ENCODE data around the gene SYNGAP1.
"Not testable (repeated sequence)": the region's sequence is repeated elsewhere in the genome, so short reads cannot be mapped to it uniquely, and the experiment has no call there.

SYNGAP1 gene

GRCh38 chr6:33419580-33420490, at the start of gene SYNGAP1:
Gene SYNGAP1 (plus strand): TSS chr6:33420065. CDS start chr6:33420265, 200 bp downstream.
- no peak for DNase-seq (ENCODE audit: low spot score)

- DNase-seq (ENCODE audit: low spot score): not testable (repeated sequence)
These were observed 48.0 kb upstream of the SYNGAP1 start for GRCh38 chr6:33371901-33372300.

DNA sequence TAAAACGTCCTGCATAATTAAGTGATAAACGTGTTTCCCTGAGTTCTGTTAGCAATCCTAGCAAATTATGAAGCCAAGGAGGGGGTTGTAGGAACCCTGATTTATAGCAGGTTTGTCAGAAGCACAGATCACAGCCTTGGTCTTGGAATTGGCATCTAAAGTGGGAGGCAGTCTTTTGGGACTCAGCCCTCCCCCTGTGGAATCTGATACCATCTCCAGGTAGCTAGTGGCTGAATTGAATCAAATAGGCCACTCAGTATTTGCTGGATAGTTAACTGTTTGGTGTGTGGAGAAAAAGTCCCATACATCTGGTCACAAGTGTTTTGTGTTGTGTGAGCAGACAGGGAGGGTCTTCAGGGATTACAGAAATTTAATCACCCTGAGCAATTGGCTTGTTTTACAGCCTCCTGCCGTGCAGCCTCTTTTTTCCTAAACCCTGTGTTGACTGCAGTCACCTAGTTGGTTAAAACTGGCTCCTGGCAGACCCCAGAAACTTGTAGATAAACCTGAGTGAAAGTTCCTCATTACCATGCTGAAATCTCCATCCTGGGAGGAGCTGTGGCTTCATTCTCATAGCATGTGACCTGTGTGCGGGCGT, 47.2 kb upstream of the SYNGAP1 start:
- DNase-seq (ENCODE audit: low spot score): no peak

GRCh38 chr6:33373960-33374910, 45.6 kb upstream of the SYNGAP1 start:
- DNase-seq (ENCODE audit: low spot score): no peak

DNA sequence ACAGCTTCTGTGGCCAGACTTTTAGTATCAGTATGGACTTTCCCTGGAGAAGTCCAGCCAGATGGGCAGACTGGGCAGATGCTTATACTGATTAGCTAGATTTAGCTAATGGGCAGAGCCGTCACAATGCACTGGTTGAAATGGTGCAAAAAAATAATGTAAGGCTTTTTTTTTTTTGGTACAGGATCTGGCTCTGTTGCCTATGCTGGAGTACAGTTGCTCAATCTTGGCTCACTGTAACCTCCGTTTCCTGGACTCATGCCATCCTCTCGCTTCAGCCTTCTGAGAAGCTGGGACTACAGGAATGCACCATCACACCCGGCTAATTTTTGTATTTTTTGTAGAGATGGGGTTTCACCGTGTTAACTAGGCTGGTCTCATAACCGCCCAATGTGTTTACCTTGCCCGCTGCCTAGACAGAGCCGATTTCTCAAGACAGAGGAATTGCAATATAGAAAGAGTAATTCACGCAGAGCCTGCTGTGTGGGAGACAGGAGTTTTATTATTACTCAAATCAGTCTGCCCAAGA, 44.7 kb upstream of the SYNGAP1 start:
- DNase-seq (ENCODE audit: low spot score): no peak

DNA sequence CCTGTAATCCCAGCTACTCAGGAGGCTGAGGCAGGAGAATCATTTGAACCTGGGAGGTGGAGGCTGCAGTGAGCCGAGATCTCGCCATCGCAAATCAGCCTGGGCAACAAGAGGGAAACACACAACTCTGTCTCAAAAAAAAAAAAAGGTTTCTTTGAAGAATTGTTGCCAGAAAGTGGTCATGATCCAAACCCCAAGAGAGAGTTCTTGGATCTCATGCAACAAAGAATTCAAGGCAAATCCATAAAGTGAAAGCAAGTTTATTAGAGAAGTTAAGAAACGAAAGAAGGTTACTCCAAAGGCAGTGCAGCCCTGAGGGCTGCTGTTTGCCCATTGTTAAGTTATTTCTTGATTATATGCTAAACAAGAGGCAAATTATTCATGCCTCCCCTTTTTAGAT, 42.7 kb upstream of the SYNGAP1 start:
- DNase-seq (ENCODE audit: low spot score): no peak

- not testable (repeated sequence) for DNase-seq (ENCODE audit: low spot score)
These were observed 40.7 kb upstream of the SYNGAP1 start for GRCh38 chr6:33379184-33379583.

- no peak for DNase-seq (ENCODE audit: low spot score)
These were observed 39.4 kb upstream of the SYNGAP1 start for GRCh38 chr6:33380272-33380981.

GRCh38 chr6:33383427-33384185, 36.3 kb upstream of the SYNGAP1 start:
- DNase-seq (ENCODE audit: low spot score): no peak

DNA sequence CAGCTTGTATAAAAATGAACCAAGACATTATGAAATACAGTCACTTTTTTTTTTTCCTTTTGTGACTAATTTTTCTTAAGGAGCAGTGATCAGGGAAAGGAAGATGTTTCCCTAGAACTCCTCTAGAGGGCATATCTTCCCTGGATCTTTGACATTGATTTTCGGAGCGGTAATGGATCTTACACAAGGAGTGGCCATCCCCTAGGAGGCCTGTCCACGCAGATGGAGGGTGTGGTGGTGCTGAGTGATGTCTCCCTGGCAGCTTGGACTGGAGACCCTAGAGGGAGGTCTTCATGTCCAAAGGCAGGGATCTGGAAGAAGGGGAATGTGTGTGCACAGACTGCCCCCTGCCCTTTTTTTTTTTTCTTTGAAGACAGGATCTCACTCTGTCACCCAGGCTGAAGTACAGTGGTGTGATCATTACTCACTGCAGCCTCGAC, 35.3 kb upstream of the SYNGAP1 start:
- DNase-seq (ENCODE audit: low spot score): no peak

- DNase-seq (ENCODE audit: low spot score): no peak
These were observed 29.7 kb upstream of the SYNGAP1 start for GRCh38 chr6:33390173-33390572.

DNA sequence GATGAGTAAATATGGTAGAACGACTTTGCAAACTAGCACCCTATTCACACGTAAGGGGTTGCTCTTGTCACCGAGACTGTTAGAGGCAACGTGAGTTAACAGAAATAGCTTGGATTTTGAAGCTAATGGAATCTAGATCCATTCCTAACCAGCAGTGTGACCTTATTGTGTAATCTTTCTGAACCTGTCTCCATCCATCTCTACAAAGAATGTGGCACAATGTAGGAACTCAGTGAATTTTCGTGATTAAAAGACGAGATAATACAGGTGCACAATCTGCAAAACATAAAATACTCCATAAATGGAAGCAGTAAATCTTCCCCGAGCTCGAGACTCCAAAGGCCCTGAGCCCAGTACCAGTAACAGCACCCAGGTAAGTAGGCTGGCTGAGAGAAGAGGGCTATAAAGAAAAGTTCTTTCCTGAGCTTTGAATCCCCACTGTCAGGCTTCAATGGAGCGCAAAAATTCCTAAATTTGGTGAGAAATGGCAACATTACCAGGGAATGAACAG, 29.0 kb upstream of the SYNGAP1 start:
- no peak for DNase-seq (ENCODE audit: low spot score)

DNA sequence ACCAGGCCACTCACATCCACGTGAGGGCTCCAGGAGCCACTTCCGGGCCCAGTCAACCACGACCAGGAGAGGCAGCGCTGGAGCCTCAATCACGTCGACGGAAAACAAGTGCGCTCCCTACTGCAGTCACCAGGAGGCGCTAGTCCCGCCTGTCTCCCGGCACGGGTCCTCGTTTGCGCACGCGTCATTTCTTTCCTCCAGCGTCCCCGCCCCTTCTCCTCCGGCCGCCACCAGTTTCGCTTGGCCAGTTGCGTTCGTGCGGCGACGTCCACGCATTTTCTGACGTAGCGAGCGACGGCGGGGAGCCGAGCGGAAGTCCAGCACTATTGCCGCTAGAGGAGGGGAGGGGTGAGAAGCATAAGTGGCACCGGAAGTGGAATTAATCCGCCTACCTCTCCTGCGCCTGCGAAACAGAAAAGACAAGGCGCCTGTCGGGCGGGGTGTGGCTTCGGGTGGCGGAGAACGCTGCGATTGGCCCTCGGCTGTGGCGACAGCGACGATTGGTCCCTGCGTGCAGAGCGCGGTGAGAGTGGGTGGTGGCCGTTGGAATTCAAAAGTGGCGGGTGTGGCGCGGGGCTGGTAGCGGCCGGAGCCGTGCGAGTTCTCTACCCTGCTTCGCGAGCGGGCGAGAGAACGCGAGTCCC, 28.5 kb upstream of the SYNGAP1 start, which contains the start of gene KIFC1:
Gene KIFC1 (plus strand): TSS at position 546 of the 644 bp plus-strand sequence. CDS start 163 bp downstream, outside the sequence.
- DNase-seq (ENCODE audit: low spot score): peak; percentile 98

DNA sequence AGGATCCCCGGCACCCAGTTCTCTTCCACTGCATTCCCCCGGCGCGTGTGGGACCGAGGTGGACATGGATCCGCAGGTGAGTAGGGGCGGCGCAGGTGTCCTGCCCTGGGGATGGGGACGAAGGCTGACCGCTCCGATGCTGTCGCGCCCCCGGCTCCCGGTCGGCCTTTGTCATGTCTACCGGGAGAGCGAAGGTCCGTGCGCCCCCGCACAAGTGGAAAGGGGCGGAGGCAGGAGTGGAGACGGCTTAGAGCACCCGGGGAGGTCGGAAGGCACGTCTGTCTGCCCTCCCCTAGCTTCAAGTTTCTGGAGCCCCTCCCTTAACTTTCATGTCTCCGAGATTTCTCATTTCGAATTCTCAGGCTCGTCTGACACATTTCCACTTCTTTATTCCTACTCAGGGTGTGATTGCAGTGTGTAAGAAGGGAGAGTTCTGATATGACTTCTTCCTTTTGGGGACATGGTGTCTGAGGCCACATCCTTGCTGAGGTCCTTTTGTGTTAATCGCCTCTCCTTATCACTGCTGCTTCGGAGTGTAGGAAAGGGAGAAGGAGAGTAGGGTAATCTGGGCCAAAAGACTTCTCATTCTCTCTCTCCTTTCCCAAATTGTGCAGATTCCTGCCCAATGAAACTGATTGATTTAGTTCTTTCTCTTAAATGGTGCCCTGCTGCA, 27.8 kb upstream of the SYNGAP1 start:
- DNase-seq (ENCODE audit: low spot score): peak; percentile 28

- no peak for DNase-seq (ENCODE audit: low spot score)
These were observed 27.3 kb upstream of the SYNGAP1 start for GRCh38 chr6:33392595-33392948.

- no peak for DNase-seq (ENCODE audit: low spot score)
These were observed 26.9 kb upstream of the SYNGAP1 start for GRCh38 chr6:33392979-33393378.

DNA sequence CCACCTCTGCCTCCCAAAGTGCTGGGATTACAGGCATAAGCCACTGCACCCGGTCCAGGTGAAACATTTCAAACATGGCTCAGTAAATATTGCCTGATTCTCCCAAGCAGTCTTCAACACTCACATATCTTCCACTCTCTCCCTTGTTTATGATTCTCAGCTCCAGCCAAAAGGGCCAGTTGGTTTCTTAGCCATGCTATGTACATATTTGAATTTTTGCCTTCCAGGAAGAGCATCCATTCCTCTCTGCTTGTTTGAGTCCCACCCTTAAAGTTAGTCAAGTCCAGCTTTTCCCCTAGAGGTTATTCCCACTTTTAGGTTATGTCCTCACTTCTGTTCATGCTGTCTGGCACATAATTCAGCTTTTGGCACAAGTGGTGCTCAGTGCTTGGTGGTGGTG, 22.3 kb upstream of the SYNGAP1 start:
- DNase-seq (ENCODE audit: low spot score): no peak

- not testable (repeated sequence) for DNase-seq (ENCODE audit: low spot score)
These were observed 21.3 kb upstream of the SYNGAP1 start for GRCh38 chr6:33398601-33399000.

DNA sequence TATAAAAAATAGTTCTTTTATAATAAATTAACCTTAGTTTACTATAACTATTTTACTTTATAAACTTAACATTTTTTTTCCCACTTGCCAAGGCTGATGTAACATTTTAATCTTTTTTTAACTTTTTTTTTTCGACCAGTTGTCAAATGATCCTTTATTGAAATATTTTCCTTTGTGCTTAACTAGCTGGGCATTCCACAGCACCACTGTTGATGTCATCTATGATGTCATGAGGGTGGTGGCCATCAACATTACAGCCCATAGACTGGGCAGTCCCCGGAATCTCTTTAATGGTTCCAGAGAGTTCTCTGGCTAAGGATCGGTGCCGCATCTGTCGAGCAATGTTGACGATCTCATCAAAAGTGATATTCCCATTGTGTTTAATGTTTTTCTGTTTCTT, 20.0 kb upstream of the SYNGAP1 start:
- DNase-seq (ENCODE audit: low spot score): not testable (repeated sequence)

Data from germinal center (tissue), 1 donor.